A549 (cell line): Measurements from ENCODE around the gene LYSMD1. TPM values are rescaled to one million over a fixed set of nuclear protein-coding genes. Genes with fewer than 3 reads are reported as not detected.

Experiments used
- ATAC-seq, 2 experiments: fragments of 200-7000 bp in 1 of 2; fragments of >200 bp in 1 of 2; cut with Nextera tagmentation in 1 of 2; cut with Tn5 transposase in 1 of 2; 3 replicates each; pipeline versions ENCODE4 v1.8.0 to v1.9.1; 2018 to 2020; ENCODE audit warnings: mild to moderate bottlenecking in 1 of 2, moderate library complexity in 1 of 2
- CTCF ChIA-PET: fragments of 300-600 bp; sonication (Branson Sonifier 250); formaldehyde crosslinking; extraction: SDS; loops from one replicate; lab custom pipeline; 2021; ENCODE audit warnings: antibody characterized with exemption, inconsistent platforms; lab: Yijun Ruan, JAX
- POLR2A ChIA-PET: fragments of 350-600 bp; formaldehyde crosslinking; extraction: SDS; loops from one replicate; lab custom pipeline; 2021; ENCODE audit warnings: antibody characterized with exemption, inconsistent platforms; lab: Yijun Ruan, JAX
- DNase-seq, 2 experiments: peaks; one replicate each; pipeline versions ENCODE4 v3.0.0 to v3.0.0-alpha.2; 2011 to 2016; ENCODE audit warnings: low read depth in 1 of 2, low spot score in 1 of 2
- FAIRE-seq: peaks from 2 replicates; lab custom pipeline; 2011; peaks lifted over from hg19 to GRCh38; lab: Jason Lieb, UNC
- H3K27ac ChIP-seq, 2 experiments: fragments of >200 bp; sonication (Bioruptor Twin); formaldehyde crosslinking; 3 replicates each; pipeline ENCODE4 v1.5.1; 2016 to 2017
- H3K4me1 ChIP-seq: fragments of >200 bp; sonication (Bioruptor Twin); formaldehyde crosslinking; 3 replicates; pipeline ENCODE4 v1.6.1; 2016
- H3K4me2 ChIP-seq: fragments of >200 bp; sonication (Bioruptor Twin); formaldehyde crosslinking; 3 replicates; pipeline ENCODE4 v1.6.1; 2016
- H3K4me3 ChIP-seq: fragments of >200 bp; sonication (Bioruptor Twin); formaldehyde crosslinking; 3 replicates; pipeline ENCODE4 v1.5.1; 2016
- H3K9me3 ChIP-seq: fragments of >200 bp; sonication (Bioruptor Twin); formaldehyde crosslinking; 3 replicates; pipeline ENCODE4 v1.6.1; 2016
- BHLHE40 ChIP-seq: IDR thresholded peaks from 2 replicates; pipeline ENCODE4 v1.6.1; 2012; ENCODE audit warnings: low read depth, low read length, inconsistent platforms
- CBX2 ChIP-seq: fragments of 200-600 bp; sonication (generic); IDR thresholded peaks from 2 replicates; pipeline ENCODE4 v1.6.1; 2016; ENCODE audit warnings: low read depth, mild to moderate bottlenecking, borderline replicate concordance
- CBX8 ChIP-seq: fragments of 200-600 bp; sonication (generic); IDR thresholded peaks from 2 replicates; pipeline ENCODE4 v1.6.1; 2016
- CHD2 ChIP-seq: fragments of 150-350 bp; IDR thresholded peaks from 2 replicates; pipeline ENCODE4 v1.6.1; 2014; ENCODE audit warnings: low read length; ENCODE audit not compliant: partially characterized antibody
- CHD4 ChIP-seq: fragments of 200-600 bp; sonication (generic); IDR thresholded peaks from 2 replicates; pipeline ENCODE4 v1.6.1; 2016; ENCODE audit warnings: antibody characterized with exemption, mild to moderate bottlenecking, borderline replicate concordance
- EHMT2 ChIP-seq: fragments of 200-600 bp; sonication (generic); IDR thresholded peaks from 2 replicates; pipeline ENCODE4 v1.6.1; 2016; ENCODE audit warnings: antibody characterized with exemption, low read depth, mild to moderate bottlenecking, moderate library complexity
- FOSB ChIP-seq: fragments of 250-450 bp; sonication (Bioruptor Pico); IDR thresholded peaks from 2 replicates; pipeline ENCODE4 v1.5.0; 2020; ENCODE audit warnings: mild to moderate bottlenecking, moderate library complexity
- FOXS1 ChIP-seq: fragments of 250-450 bp; sonication (Bioruptor Pico); IDR thresholded peaks from 2 replicates; pipeline ENCODE4 v1.5.0; 2020; ENCODE audit warnings: mild to moderate bottlenecking, moderate library complexity
- JUN ChIP-seq, 2 experiments: fragments of >200 bp; sonication (Bioruptor Twin); formaldehyde crosslinking; IDR thresholded peaks; 2 replicates in 1 of 2; 3 replicates in 1 of 2; pipeline ENCODE4 v1.6.1; 2016 to 2017
- KDM5A ChIP-seq: fragments of 200-600 bp; sonication (generic); IDR thresholded peaks from 2 replicates; pipeline ENCODE4 v1.6.1; 2016; ENCODE audit warnings: antibody characterized with exemption, mild to moderate bottlenecking
- MAFK ChIP-seq: fragments of 450-650 bp; IDR thresholded peaks from 2 replicates; pipeline ENCODE4 v1.6.1; 2014; ENCODE audit not compliant: partially characterized antibody
- NFE2L2 ChIP-seq: fragments of 150-350 bp; conservative IDR thresholded peaks from 2 replicates; pipeline ENCODE4 v1.6.1; 2014; ENCODE audit warnings: low read length
- PHF8 ChIP-seq: fragments of 200-600 bp; sonication (generic); IDR thresholded peaks from 2 replicates; pipeline ENCODE4 v1.6.1; 2016; ENCODE audit warnings: low read depth, mild to moderate bottlenecking, antibody characterized with exemption, moderate library complexity, borderline replicate concordance
- POLR2A ChIP-seq: IDR thresholded peaks from 2 replicates; pipeline ENCODE4 v1.6.1; 2012; ENCODE audit warnings: mild to moderate bottlenecking, low read length
- POLR2AphosphoS2 ChIP-seq: conservative IDR thresholded peaks from 2 replicates; pipeline ENCODE4 v1.6.1; 2012; ENCODE audit warnings: low read length, improper control_type of control experiment, inconsistent platforms
- RARB ChIP-seq: fragments of 250-450 bp; sonication (Bioruptor Pico); IDR thresholded peaks from 2 replicates; pipeline ENCODE4 v1.8.0; 2021; ENCODE audit warnings: mild to moderate bottlenecking, moderate library complexity
- RCOR1 ChIP-seq: fragments of 150-350 bp; IDR thresholded peaks from 2 replicates; pipeline ENCODE4 v1.6.1; 2014; ENCODE audit warnings: antibody characterized with exemption, low read length, low read depth
- RFX5 ChIP-seq: fragments of 450-650 bp; IDR thresholded peaks from 2 replicates; pipeline ENCODE4 v1.7.1; 2014; ENCODE audit warnings: antibody characterized with exemption, mild to moderate bottlenecking, moderate library complexity
- RNF2 ChIP-seq: fragments of 200-600 bp; sonication (generic); IDR thresholded peaks from 2 replicates; pipeline ENCODE4 v1.6.1; 2016; ENCODE audit warnings: low read depth, mild to moderate bottlenecking, antibody characterized with exemption, moderate library complexity, borderline replicate concordance
- TP53 ChIP-seq: fragments of 250-450 bp; sonication (Bioruptor Pico); IDR thresholded peaks from 2 replicates; pipeline ENCODE4 v1.5.0; 2021; ENCODE audit warnings: mild to moderate bottlenecking, moderate library complexity
- ZFP36 ChIP-seq: fragments of 450-650 bp; IDR thresholded peaks from 2 replicates; pipeline ENCODE4 v1.6.1; 2014; ENCODE audit warnings: borderline replicate concordance; ENCODE audit not compliant: partially characterized antibody
- ZSCAN20 ChIP-seq: fragments of 250-450 bp; sonication (Bioruptor Pico); IDR thresholded peaks from 2 replicates; pipeline ENCODE4 v1.8.0; 2022; ENCODE audit warnings: mild to moderate bottlenecking, moderate library complexity
- whole genome bisulfite sequencing: methylation state at CpG from one replicate; pipeline ENCODE4 v1.1.6; 2017; ENCODE audit errors: missing lambda C conversion rate; 5-methylcytosine and 5-hydroxymethylcytosine counted together
- polyA plus RNA-seq, 4 experiments: library from polyadenylated mRNA; depleted of rRNA in 3 of 4; stranded (reverse); fragments of >200 nt; fragmentation: RNase III in 1 of 4; extraction: RNeasy Plus Mini Kit Qiagen cat#74134 plus additional on column Dnase treatment in 1 of 4; gene quantifications; 2 replicates in 3 of 4; 3 replicates in 1 of 4; pipeline ENCODE4 v1.2.3, GENCODE V29; 2011 to 2017
- TF ChIP-seq, protein P1 (sequence below): IDR thresholded peaks from 2 replicates; pipeline ENCODE4 v1.6.1; 2012
- TF ChIP-seq, protein P2 (sequence below): fragments of >200 bp; sonication (Bioruptor Twin); formaldehyde crosslinking; IDR thresholded peaks from 2 replicates; pipeline ENCODE4 v1.6.1; 2016
- TF ChIP-seq, protein P3 (sequence below): fragments of 250-450 bp; sonication (Bioruptor Pico); IDR thresholded peaks from 2 replicates; pipeline ENCODE4 v1.5.0; 2020; ENCODE audit warnings: low read depth, mild to moderate bottlenecking, moderate library complexity
- TF ChIP-seq, protein P4 (sequence below): fragments of >200 bp; sonication (Bioruptor Twin); formaldehyde crosslinking; IDR thresholded peaks from 3 replicates; pipeline ENCODE4 v1.6.1; 2016

Gene LYSMD1
- polyA plus RNA-seq, 2 of the 4 experiments (the other 2 are of a cell fraction) = 7.0 to 10.5 TPM

DNA sequence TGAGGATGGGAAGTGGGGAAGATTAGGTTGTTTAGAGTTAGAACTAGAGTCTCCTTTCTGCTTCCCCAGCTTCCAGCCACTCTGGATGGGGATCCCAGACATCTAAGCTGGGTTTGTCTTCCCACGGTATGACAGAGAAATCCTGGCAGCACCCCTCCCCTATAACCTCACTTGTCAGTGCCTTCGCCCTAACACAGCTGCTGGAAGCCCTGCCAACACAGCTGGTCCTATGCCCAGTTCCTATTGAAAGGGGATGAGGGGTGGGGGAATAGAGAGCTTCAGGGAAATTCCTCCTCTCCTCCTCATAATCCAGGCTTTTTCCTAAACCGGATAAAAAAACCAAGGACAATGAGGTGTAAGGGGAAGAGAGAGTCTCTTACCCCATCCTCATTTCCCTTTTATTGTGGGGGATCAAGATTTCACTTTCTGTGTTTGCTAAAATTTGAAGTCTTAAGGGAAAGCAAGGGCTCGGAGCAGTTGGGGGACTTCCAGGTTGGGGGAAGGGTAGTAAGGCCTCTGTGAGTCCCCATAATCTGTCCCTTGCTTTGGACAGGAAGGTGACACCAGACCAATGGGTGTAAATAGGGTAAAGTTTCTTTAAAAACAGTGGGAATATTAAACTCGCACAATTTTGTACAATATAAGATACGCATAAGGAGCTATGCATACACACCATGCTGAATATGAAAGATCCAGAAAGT lies 9.5 kb upstream of the LYSMD1 start:
- Histone ChIP-seq H3K4me3 (no peak overlapping the region), H3K9me3 (no peaks in the 10 kb centered on the region), H3K4me2 (no peak overlapping the region), H3K4me1 (no peaks in the 10 kb centered on the region), H3K27ac (no peak overlapping the region)
- ChIA-PET POLR2A (interaction anchor here (1.2 to 1.8 kb wide), 2 partner anchors 14 to 15 kb away, joined by 4 to 8 read pairs; partner anchors contain the start of gene VPS72), CTCF (interaction anchor here (1.6 to 2.8 kb wide), 3 partner anchors 10 to 52 kb away, joined by 5 to 12 read pairs (median 9); partner anchors contain the start of gene VPS72)
- DNase-seq (no peak), FAIRE-seq (no peak), ATAC-seq (no peak)
- 88% methylated on average over 6 of the region's 6 CpGs for WGBS
- TF ChIP-seq MAFK (no peak), FOSB (no peak), CHD2 (no peak), NFE2L2 (no peak), TP53 (no peak)
- TF ChIP-seq, protein P1, sequence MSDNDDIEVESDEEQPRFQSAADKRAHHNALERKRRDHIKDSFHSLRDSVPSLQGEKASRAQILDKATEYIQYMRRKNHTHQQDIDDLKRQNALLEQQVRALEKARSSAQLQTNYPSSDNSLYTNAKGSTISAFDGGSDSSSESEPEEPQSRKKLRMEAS = no peak

DNA sequence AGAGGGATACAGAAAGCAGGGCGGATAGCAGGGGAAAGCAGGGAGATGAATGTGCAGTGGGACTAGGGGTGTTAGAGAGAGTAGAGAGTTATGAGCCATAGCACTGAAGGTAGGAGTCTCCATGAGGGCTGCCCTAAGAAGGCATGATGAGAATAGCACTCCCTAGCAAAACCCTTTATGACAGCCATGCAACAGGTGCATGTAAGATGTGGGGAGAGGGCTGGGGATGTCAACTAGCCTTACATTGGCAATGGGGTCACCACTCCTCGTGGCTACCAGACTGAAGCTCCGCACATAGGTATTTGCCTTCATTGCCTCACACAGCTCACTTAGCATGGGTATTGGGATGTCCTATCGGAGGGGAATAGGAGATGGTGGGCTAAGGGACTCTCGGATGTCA lies 5.5 kb upstream of the LYSMD1 start:
- CTCF ChIA-PET = interaction anchor here (0.6 to 1.3 kb wide), 6 partner anchors 24 to 147 kb away, joined by 3 read pairs; partner anchors contain the start of gene GABPB2
- Histone ChIP-seq H3K4me1 (peaks cover 7% of the 10 kb centered on the region; the same call in 2 of the 3 replicates), H3K4me3 (no peak overlapping the region), H3K9me3 (no peaks in the 10 kb centered on the region), H3K4me2 (no peak overlapping the region), H3K27ac (no peak overlapping the region)
- TF ChIP-seq RFX5 = no peak
- no peak for TF ChIP-seq MAFK
- no peak for TF ChIP-seq RARB (CRISPR knock-in tag)
- TF ChIP-seq, protein P2, sequence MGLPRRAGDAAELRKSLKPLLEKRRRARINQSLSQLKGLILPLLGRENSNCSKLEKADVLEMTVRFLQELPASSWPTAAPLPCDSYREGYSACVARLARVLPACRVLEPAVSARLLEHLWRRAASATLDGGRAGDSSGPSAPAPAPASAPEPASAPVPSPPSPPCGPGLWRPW = no peak
- TF ChIP-seq POLR2A = no peak
- TF ChIP-seq CBX8 = no peak
- TF ChIP-seq PHF8 = no peak
- TF ChIP-seq KDM5A = no peak
- no peak for TF ChIP-seq JUN (IDR thresholded peaks at IDR 0.05)
- POLR2A ChIA-PET = no interaction called here
- ATAC-seq (no peak), FAIRE-seq (no peak), DNase-seq (no peak)
- 82% methylated on average over 5 of the region's 5 CpGs for WGBS

DNA sequence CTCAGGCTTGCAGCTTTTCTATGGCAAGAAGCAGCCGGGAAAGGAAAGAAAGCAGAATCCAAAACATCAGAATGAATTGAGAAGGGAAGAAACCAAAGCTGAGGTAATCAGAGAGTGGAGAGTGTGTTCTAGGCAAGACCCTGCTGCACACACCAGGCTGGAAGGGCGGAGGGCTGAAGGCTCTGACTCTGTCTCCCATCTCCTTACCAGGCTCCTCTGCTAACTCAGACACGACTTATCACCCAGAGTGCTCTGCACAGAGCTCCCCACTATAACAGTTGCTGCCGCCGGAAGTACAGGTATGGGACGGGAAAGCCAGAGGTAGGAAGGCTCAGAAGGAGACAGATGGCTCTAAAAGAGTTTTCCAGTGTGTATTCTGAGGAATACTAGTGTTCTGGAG lies 1.4 kb upstream of the LYSMD1 start:
- POLR2A ChIA-PET = no interaction called here

More for the DNA sequence above, 1.4 kb upstream of the LYSMD1 start:
- Histone ChIP-seq H3K9me3 (no peaks in the 10 kb centered on the region), H3K27ac (peak overlapping the region in 1 of 2 experiments; percentile 91; a peak in 3 of 6 replicates), H3K4me2 (peak overlapping the region; percentile 93), H3K4me1 (peaks cover 14% of the 10 kb centered on the region; the same call in 2 of the 3 replicates), H3K4me3 (peak overlapping the region; percentile 75)
- 83% methylated on average over 6 of the region's 6 CpGs for WGBS
- FAIRE-seq (no peak), DNase-seq (no peak), ATAC-seq (no peak)
- TF ChIP-seq, protein P3, sequence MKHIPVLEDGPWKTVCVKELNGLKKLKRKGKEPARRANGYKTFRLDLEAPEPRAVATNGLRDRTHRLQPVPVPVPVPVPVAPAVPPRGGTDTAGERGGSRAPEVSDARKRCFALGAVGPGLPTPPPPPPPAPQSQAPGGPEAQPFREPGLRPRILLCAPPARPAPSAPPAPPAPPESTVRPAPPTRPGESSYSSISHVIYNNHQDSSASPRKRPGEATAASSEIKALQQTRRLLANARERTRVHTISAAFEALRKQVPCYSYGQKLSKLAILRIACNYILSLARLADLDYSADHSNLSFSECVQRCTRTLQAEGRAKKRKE (CRISPR knock-in tag) = no peak
- TF ChIP-seq CBX2 (no peak), CHD2 (no peak), EHMT2 (no peak), ZFP36 (no peak), FOSB (no peak), CHD4 (no peak), FOXS1 (CRISPR knock-in tag) (no peak), POLR2A (no peak), PHF8 (no peak), RCOR1 (no peak), POLR2AphosphoS2 (no peak), RNF2 (no peak), BHLHE40 (no peak), ZSCAN20 (CRISPR knock-in tag) (no peak)
- TF ChIP-seq, protein P1 = no peak
- TF ChIP-seq, protein P4, sequence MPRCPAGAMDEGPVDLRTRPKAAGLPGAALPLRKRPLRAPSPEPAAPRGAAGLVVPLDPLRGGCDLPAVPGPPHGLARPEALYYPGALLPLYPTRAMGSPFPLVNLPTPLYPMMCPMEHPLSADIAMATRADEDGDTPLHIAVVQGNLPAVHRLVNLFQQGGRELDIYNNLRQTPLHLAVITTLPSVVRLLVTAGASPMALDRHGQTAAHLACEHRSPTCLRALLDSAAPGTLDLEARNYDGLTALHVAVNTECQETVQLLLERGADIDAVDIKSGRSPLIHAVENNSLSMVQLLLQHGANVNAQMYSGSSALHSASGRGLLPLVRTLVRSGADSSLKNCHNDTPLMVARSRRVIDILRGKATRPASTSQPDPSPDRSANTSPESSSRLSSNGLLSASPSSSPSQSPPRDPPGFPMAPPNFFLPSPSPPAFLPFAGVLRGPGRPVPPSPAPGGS = no peak
- CTCF ChIA-PET = interaction anchor here (1.1 to 3.1 kb wide), 8 partner anchors 9 to 141 kb away, joined by 3 to 10 read pairs (median 4); partner anchors contain the start of genes GABPB2, PSMD4, TMOD4 and TNFAIP8L2
